H1 (cell line): ENCODE results near the gene OR2B2. TPM values are rescaled to one million over a fixed set of nuclear protein-coding genes. Genes with fewer than 3 reads are reported as not detected.
A peak's percentile ranks its signal among the peaks of the same experiment; 100 is the strongest.

Experiments
- ASH2L ChIP-seq: fragments of 200-600, 300-600 bp; sonication (generic); IDR thresholded peaks from one replicate; pipeline ENCODE4 v1.7.1; 2017; ENCODE audit warnings: low read length
- BACH1 ChIP-seq: IDR thresholded peaks from 2 replicates; pipeline ENCODE4 v1.6.1; 2012; ENCODE audit warnings: low read length, improper control_type of control experiment
- BCL11A ChIP-seq, 2 experiments: IDR thresholded peaks; one replicate each; pipeline ENCODE4 v1.6.1; 2011; ENCODE audit warnings: low read depth in 2 of 2, low read length in 2 of 2, mild to moderate bottlenecking in 2 of 2
- CBX8 ChIP-seq: fragments of 300-800, 300-1000 bp; sonication (generic); IDR thresholded peaks from 2 replicates; pipeline ENCODE4 v1.7.1; 2016; ENCODE audit warnings: low read depth, low read length, borderline replicate concordance
- CHD1 ChIP-seq: IDR thresholded peaks from 2 replicates; pipeline ENCODE4 v1.6.1; 2012; ENCODE audit warnings: low read depth, low read length, improper control_type of control experiment
- CREB1 ChIP-seq: IDR thresholded peaks from 2 replicates; pipeline ENCODE4 v1.6.1; 2012; ENCODE audit warnings: inconsistent platforms
- CTBP2 ChIP-seq: IDR thresholded peaks from 2 replicates; pipeline ENCODE4 v1.7.0; 2011; ENCODE audit warnings: borderline replicate concordance, mild to moderate bottlenecking, moderate library complexity, mixed read lengths, low read length; ENCODE audit not compliant: insufficient read depth, insufficient read length
- EGR1 ChIP-seq: IDR thresholded peaks from 2 replicates; pipeline ENCODE4 v1.6.1; 2011; ENCODE audit warnings: low read depth, low read length, borderline replicate concordance
- EP300 ChIP-seq, 2 experiments: IDR thresholded peaks; 1 replicate in 1 of 2; 2 replicates in 1 of 2; pipeline ENCODE4 v1.6.1; 2011 to 2012; ENCODE audit warnings: low read depth in 2 of 2, low read length in 2 of 2, mild to moderate bottlenecking in 2 of 2, borderline replicate concordance in 1 of 2, inconsistent platforms in 1 of 2, moderate library complexity in 1 of 2
- FOSL1 ChIP-seq: IDR thresholded peaks from 2 replicates; pipeline ENCODE4 v1.6.1; 2011; ENCODE audit warnings: mild to moderate bottlenecking, low read depth, low read length, moderate library complexity; ENCODE audit not compliant: insufficient read depth
- HDAC6 ChIP-seq: IDR thresholded peaks from one replicate; pipeline ENCODE4 v1.7.1; 2012; ENCODE audit warnings: low read depth, mild to moderate bottlenecking, inconsistent platforms, low read length, moderate library complexity
- JUN ChIP-seq: IDR thresholded peaks from 2 replicates; pipeline ENCODE4 v1.6.1; 2011; ENCODE audit warnings: low read depth, mild to moderate bottlenecking, improper control_type of control experiment, low read length
- KDM5A ChIP-seq: fragments of 200-600 bp; IDR thresholded peaks from 2 replicates; pipeline ENCODE4 v1.7.1; 2012; ENCODE audit warnings: mild to moderate bottlenecking, low read length, inconsistent platforms, mixed read lengths
- NANOG ChIP-seq: IDR thresholded peaks from 2 replicates; pipeline ENCODE4 v1.6.1; 2011; ENCODE audit warnings: low read length, low read depth, mild to moderate bottlenecking, inconsistent platforms; ENCODE audit not compliant: insufficient read depth, poor library complexity, severe bottlenecking
- NRF1 ChIP-seq: IDR thresholded peaks from 2 replicates; pipeline ENCODE4 v1.6.1; 2011; ENCODE audit warnings: mild to moderate bottlenecking, low read depth, low read length, improper control_type of control experiment
- PHF8 ChIP-seq: fragments of 200-600 bp; sonication (generic); conservative IDR thresholded peaks from 2 replicates; pipeline ENCODE4 v1.7.1; 2012; ENCODE audit warnings: low read depth, mild to moderate bottlenecking, inconsistent platforms, low read length, moderate library complexity
- POLR2A ChIP-seq, 2 experiments: IDR thresholded peaks; 1 replicate in 1 of 2; 2 replicates in 1 of 2; pipeline ENCODE4 v1.6.1; 2011; ENCODE audit warnings: low read depth in 2 of 2, low read length in 2 of 2, mild to moderate bottlenecking in 2 of 2; ENCODE audit errors: control extremely low read depth in 1 of 2
- RFX5 ChIP-seq: IDR thresholded peaks from 2 replicates; pipeline ENCODE4 v1.6.1; 2011; ENCODE audit warnings: low read depth, low read length, improper control_type of control experiment, borderline replicate concordance
- RXRA ChIP-seq: IDR thresholded peaks from 2 replicates; pipeline ENCODE4 v1.6.1; 2011; ENCODE audit warnings: low read depth, mild to moderate bottlenecking, low read length, moderate library complexity; ENCODE audit not compliant: insufficient read depth
- SAP30 ChIP-seq: fragments of 300-600 bp; sonication (generic); IDR thresholded peaks from 2 replicates; pipeline ENCODE4 v1.7.1; 2012; ENCODE audit warnings: low read length, moderate library complexity, mild to moderate bottlenecking, inconsistent platforms; ENCODE audit not compliant: insufficient read depth, insufficient replicate concordance
- SIX5 ChIP-seq: IDR thresholded peaks from 2 replicates; pipeline ENCODE4 v1.6.1; 2011; ENCODE audit warnings: mild to moderate bottlenecking, low read depth, low read length
- SUZ12 ChIP-seq: fragments of 200-600 bp; sonication (generic); IDR thresholded peaks from 2 replicates; pipeline ENCODE4 v1.6.1; 2012; ENCODE audit warnings: mild to moderate bottlenecking, inconsistent platforms, low read length, moderate library complexity, mixed read lengths
- TAF1 ChIP-seq: IDR thresholded peaks from 2 replicates; pipeline ENCODE4 v1.6.1; 2011; ENCODE audit warnings: mild to moderate bottlenecking, low read depth, low read length
- TBP ChIP-seq: IDR thresholded peaks from 2 replicates; pipeline ENCODE4 v1.6.1; 2011; ENCODE audit warnings: low read depth, low read length, improper control_type of control experiment
- TEAD4 ChIP-seq: IDR thresholded peaks from 2 replicates; pipeline ENCODE4 v1.6.1; 2012; ENCODE audit warnings: low read depth, low read length, inconsistent platforms, mixed read lengths
- ZNF274 ChIP-seq: IDR thresholded peaks from 2 replicates; pipeline ENCODE4 v1.7.0; 2012; ENCODE audit warnings: low read length, borderline replicate concordance; ENCODE audit errors: extremely low read depth
- polyA plus RNA-seq, 7 experiments: library from polyadenylated mRNA; depleted of rRNA in 3 of 7; stranded (reverse) in 5 of 7; unstranded in 2 of 7; fragments of >200 nt in 5 of 7; fragments of 200-250 nt in 2 of 7; gene quantifications; 1 replicate in 5 of 7; 2 replicates in 1 of 7; 4 replicates in 1 of 7; pipeline versions ENCODE4 v1.2.1 to v1.2.3, GENCODE V29; 2011 to 2013; ENCODE audit warnings: missing spikeins in 2 of 7, mixed read lengths in 2 of 7
- total RNA-seq: library from RNA; stranded (reverse); fragmentation: NEBNext Ultra II Directional; extraction: Animal tissue kit (Norgen Biotek cat#: 25700); gene quantifications from 2 replicates; pipeline ENCODE4 v1.2.1, GENCODE V29; 2021

OR2B2 gene
- total and polyA plus RNA-seq, 2 of the 8 experiments (the other 6 are each of a cell fraction or from before 2014, with no cell fraction given): not detected

DNA sequence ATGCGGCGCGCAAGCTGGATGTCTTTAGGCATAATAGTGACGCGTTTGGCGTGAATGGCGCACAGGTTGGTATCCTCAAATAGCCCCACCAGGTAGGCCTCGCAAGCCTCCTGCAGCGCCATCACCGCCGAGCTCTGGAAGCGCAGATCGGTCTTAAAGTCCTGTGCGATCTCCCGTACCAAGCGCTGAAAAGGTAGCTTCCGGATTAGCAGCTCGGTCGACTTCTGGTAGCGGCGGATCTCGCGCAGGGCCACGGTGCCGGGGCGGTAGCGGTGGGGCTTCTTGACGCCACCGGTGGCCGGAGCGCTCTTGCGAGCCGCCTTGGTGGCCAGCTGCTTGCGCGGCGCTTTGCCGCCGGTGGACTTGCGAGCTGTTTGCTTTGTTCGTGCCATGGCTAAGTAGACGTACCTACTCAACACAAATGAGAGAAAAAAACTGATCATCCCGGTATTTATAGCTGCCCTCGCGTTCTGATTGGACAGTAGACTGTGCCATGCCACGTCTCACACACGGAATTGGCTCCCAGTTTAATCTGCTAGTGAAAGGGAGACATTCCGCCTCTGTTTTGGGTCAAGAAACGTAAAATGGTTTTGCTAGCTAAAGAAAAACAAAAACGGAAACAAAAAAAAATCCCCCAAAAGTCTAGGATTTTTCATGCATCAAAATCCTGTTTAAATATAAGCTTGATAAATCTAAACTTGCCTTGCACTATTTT lies 40.1 kb downstream of the OR2B2 start (continued):
- TF ChIP-seq ASH2L: peak; percentile 48
- no peak for TF ChIP-seq NANOG
- TF ChIP-seq HDAC6: no peak
- no peak for TF ChIP-seq KDM5A
- TF ChIP-seq CTBP2: no peak
- no peak for TF ChIP-seq SIX5
- no peak for TF ChIP-seq RFX5
- TF ChIP-seq ZNF274: no peak
- peak; percentile 67 for TF ChIP-seq PHF8
- TF ChIP-seq BCL11A (IDR thresholded peaks at IDR 0.05; ENCODE audit: low read depth in 2 of 2, low read length in 2 of 2): no peak
- TF ChIP-seq JUN: no peak
- no peak for TF ChIP-seq CBX8
- no peak for TF ChIP-seq EGR1
- peak; percentile 15 for TF ChIP-seq CHD1
- TF ChIP-seq TAF1: peak; percentile 99
- peak; percentile 66; the same call in 1 of the 2 replicates for TF ChIP-seq CREB1
- no peak for TF ChIP-seq SAP30
- TF ChIP-seq NRF1: no peak
- TF ChIP-seq TBP: peak; percentile 98
- TF ChIP-seq RXRA: no peak
- TF ChIP-seq SUZ12: no peak
- no peak for TF ChIP-seq BACH1
- no peak; a peak in 1 of 3 replicates for TF ChIP-seq EP300 (IDR thresholded peaks at IDR 0.05; ENCODE audit: borderline replicate concordance in 1 of 2, low read depth in 2 of 2, low read length in 2 of 2)
- peak; percentile 97 to 98 for TF ChIP-seq POLR2A (IDR thresholded peaks at IDR 0.05; ENCODE audit: control extremely low read depth in 1 of 2, low read depth in 2 of 2, low read length in 2 of 2)
- TF ChIP-seq TEAD4: no peak
- no peak for TF ChIP-seq FOSL1
